Measurements from ENCODE around the gene IQCH. TPM values are rescaled to one million over a fixed set of nuclear protein-coding genes. Genes with fewer than 3 reads are reported as not detected.

The IQCH gene
- total RNA-seq, 1 experiment from 2014 or later, result 2.7 TPM

Other genes starting within 250 kb of the IQCH start
- 26.4 and 31.4 TPM in 2 replicates for gene SMAD3, start 189.2 kb upstream of the IQCH start, total RNA-seq (2014; rRNA removed; shearing (Covaris generic); ENCODE audit: low replicate concordance)
- gene AAGAB, start 125 bp upstream of the IQCH start, total RNA-seq (2014; rRNA removed; shearing (Covaris generic); ENCODE audit: low replicate concordance), result 34.9 and 63.7 TPM in 2 replicates